GM18499 (cell line): ENCODE data around the gene CACNA1H.

Source experiments
- ATAC-seq: cut with Tn5 transposase; IDR thresholded peaks from one replicate; pipeline ENCODE4 v1.9.1; 2021; ENCODE audit warnings: moderate number of reproducible peaks; ENCODE audit not compliant: insufficient read depth, unreplicated experiment

The CACNA1H gene

GRCh38 chr16:1156055-1156982 lies 3.4 kb downstream of the CACNA1H start:
- no peak for ATAC-seq

- no peak for ATAC-seq
Observed at GRCh38 chr16:1156983-1157638, 4.2 kb downstream of the CACNA1H start.

- no peak for ATAC-seq
Observed at GRCh38 chr16:1157639-1158455, 4.9 kb downstream of the CACNA1H start.

- ATAC-seq: no peak
Observed at GRCh38 chr16:1158456-1159324, 5.8 kb downstream of the CACNA1H start.

GRCh38 chr16:1159325-1159972 lies 6.5 kb downstream of the CACNA1H start:
- no peak for ATAC-seq

- ATAC-seq: no peak
Observed at GRCh38 chr16:1159973-1160772, 7.3 kb downstream of the CACNA1H start.

- no peak for ATAC-seq
Observed at GRCh38 chr16:1160773-1161348, 8.0 kb downstream of the CACNA1H start.

GRCh38 chr16:1162701-1163566 lies 10.0 kb downstream of the CACNA1H start:
- no peak for ATAC-seq

- ATAC-seq: no peak
Observed at GRCh38 chr16:1163567-1164055, 10.7 kb downstream of the CACNA1H start.

- ATAC-seq: no peak
Observed at GRCh38 chr16:1164382-1164781, 11.5 kb downstream of the CACNA1H start.

GRCh38 chr16:1164975-1165374 lies 12.1 kb downstream of the CACNA1H start:
- no peak for ATAC-seq

- no peak for ATAC-seq
Observed at GRCh38 chr16:1165511-1165910, 12.6 kb downstream of the CACNA1H start.

GRCh38 chr16:1167276-1168107 lies 14.6 kb downstream of the CACNA1H start:
- no peak for ATAC-seq

GRCh38 chr16:1168837-1169236 lies 15.9 kb downstream of the CACNA1H start:
- no peak for ATAC-seq

GRCh38 chr16:1169285-1170075 lies 16.6 kb downstream of the CACNA1H start:
- no peak for ATAC-seq

GRCh38 chr16:1170076-1170418 lies 17.1 kb downstream of the CACNA1H start:
- no peak for ATAC-seq
